Measurements from ENCODE around the gene JHY. TPM values are rescaled to one million over a fixed set of nuclear protein-coding genes. Genes with fewer than 3 reads are reported as not detected.

JHY gene
- total and polyA plus RNA-seq, 2 of the 4 experiments (the other 2 are of a cell fraction): 0.51 to 0.54 TPM

DNA sequence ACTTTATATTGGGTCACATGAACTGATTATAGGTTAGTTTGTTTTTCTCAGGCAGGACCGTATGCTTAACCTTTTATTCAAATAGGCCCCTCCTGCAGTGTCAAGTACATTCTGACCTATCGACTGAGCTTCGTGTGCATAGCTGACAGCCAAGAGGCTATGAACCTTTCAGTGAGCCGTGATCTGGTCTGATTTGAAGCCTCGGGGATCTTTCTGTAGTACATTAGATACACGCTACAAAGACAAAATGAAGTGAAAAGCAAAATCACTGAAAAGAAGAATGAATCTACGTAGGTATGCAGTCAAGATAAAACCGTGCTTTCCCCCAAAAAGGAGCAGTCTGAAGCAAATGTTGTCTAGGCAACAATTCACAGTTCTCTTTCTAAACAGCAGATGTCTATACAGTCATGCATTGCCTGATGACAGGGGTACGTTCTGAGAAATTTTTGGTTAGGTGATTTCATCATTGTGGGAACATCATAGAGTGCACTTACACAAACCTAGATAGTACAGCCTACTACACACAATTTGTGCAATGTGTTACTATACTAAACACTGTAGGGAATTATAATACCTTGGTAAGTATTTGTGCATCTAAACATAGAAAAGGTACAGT is 18.1 kb downstream of the JHY start:
- Histone ChIP-seq H3K9me1 (ENCODE audit: insufficient read depth, low read length) (peaks cover 7% of the 10 kb centered on the region), H2AFZ (replicated peaks; ENCODE audit: low read length, poor library complexity) (no peak overlapping the region), H3K18ac (ENCODE audit: low read depth, low read length) (no peak overlapping the region), H3K79me1 (ENCODE audit: low read depth in 1 of 2, low read length in 2 of 2) (no peaks in the 10 kb centered on the region), H3K4ac (ENCODE audit: low read depth, low read length) (no peak overlapping the region), H3K4me1 (ENCODE audit: control insufficient read depth, insufficient read depth, low read length) (peaks cover 3% of the 10 kb centered on the region; the same call in 1 of the 2 replicates), H3K36me3 (ENCODE audit: control insufficient read depth, insufficient read depth, low read length) (no peaks in the 10 kb centered on the region), H2BK120ac (ENCODE audit: low read depth, low read length) (no peak overlapping the region), H2AK9ac (replicated peaks; ENCODE audit: low read depth, low read length, poor library complexity) (no peak overlapping the region), H3K27ac (ENCODE audit: insufficient read depth, low read length) (no peak overlapping the region), H3K4me3 (ENCODE audit: insufficient read depth, low read depth, low read length) (no peak overlapping the region), H2BK15ac (ENCODE audit: low read depth, low read length) (no peak overlapping the region), H2AK5ac (ENCODE audit: low read depth, low read length) (no peak overlapping the region), H4K5ac (ENCODE audit: low read depth, low read length) (no peak overlapping the region), H2BK20ac (ENCODE audit: low read depth, low read length) (no peak overlapping the region), H3K56ac (ENCODE audit: extremely low read depth, insufficient read depth, low read length) (no peak overlapping the region), H2BK5ac (ENCODE audit: low read depth, low read length, poor library complexity, severe bottlenecking) (no peak overlapping the region), H4K91ac (ENCODE audit: insufficient read depth, low read depth, low read length) (no peak overlapping the region), H3K4me2 (ENCODE audit: low read depth, low read length) (no peak overlapping the region), H3K14ac (replicated peaks; ENCODE audit: low read depth, low read length) (no peak overlapping the region), H3K9ac (ENCODE audit: low read depth, low read length) (no peak overlapping the region), H4K8ac (ENCODE audit: low read depth in 2 of 2, low read length in 2 of 2) (no peak overlapping the region), H3K9me3 (ENCODE audit: control insufficient read depth, insufficient read depth, low read length) (no peaks in the 10 kb centered on the region), H4K20me1 (ENCODE audit: insufficient read depth, low read length) (no peaks in the 10 kb centered on the region), H3K27me3 (ENCODE audit: control insufficient read depth, insufficient read depth, low read length) (no peaks in the 10 kb centered on the region; the same call in 1 of the 2 replicates), H3K23ac (ENCODE audit: low read depth, low read length) (no peak overlapping the region)
- TF ChIP-seq RCOR1 (IDR thresholded peaks at IDR 0.05; ENCODE audit: insufficient replicate concordance, low read length): no peak
- TF ChIP-seq MXI1 (IDR thresholded peaks at IDR 0.05; ENCODE audit: borderline replicate concordance, low read depth, low read length): no peak
- ChIA-PET POLR2A (ENCODE audit: unreplicated experiment) (interaction anchor here (0.5 kb wide), 1 partner anchor 18 kb away, joined by 6 read pairs; no protein-coding TSS in a partner anchor), CTCF (no interaction called here)
- no peak for ATAC-seq (ENCODE audit: low read depth)
- in situ Hi-C loops (cut with MboI; ENCODE audit: low sequenced_read_pairs): no loop called here
- dilution Hi-C loops (cut with HindIII; ENCODE audit: low sequenced_read_pairs, unreplicated experiment): no loop called here
- DNase-seq: peak; percentile 28
- 80% methylated on average over 3 of the region's 9 CpGs; no CpG with 5 or more reads in 1 of the 2 experiments for WGBS, 2 experiments (ENCODE audit: extremely low coverage in 2 of 2, insufficient read length in 1 of 2)
- BruUV-seq (replicated peaks): no TSS peak
- intact Hi-C loops (cut with micrococcal nuclease): no loop called here
